ENCODE data around the gene FBXO41.

The FBXO41 gene

DNA sequence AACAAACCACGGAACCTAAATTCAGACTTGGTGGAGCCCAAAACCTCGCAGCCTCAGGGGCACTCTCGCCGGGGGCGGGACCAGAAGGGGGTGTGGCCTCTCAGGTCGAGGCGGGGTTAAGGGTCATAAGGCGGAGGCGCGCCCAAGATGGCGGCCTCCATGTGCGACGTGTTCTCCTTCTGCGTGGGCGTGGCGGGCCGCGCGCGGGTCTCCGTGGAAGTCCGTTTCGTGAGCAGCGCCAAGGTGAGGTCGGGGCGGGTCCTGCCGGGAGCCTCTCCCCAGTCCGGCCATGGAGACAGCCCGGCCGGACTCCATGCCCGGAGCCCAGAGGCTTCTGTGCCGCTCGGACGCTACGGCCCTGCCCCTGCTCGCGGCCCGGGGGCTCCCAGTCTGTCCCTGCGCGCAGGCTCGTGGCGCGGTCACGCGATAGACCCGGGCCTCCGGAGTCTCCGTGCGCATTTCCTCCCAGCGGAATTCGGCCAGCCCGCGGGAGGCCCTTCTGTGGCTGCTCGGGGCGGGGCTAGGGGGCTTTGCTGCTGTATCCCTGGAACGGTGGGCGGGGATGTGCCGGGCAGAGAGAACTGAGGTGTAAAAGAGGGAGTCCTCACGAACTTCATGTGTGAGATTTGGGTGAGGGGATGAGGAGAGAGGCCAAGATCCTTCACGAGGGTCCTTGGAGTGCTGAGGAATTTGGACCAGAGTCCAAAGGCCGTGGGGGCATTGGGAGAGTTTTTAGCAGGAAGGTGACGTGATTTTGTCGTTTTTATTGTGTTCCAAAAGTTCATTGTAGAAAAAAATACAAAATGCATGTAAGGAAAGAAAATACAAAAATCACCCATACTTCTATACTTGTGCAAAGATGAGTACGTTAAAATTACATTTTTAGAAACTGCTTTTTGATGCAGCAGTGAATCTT is 69.9 kb downstream of the FBXO41 start, which contains the start of gene SMYD5:
Gene SMYD5 (plus strand): TSS at position 126 of the 916 bp plus-strand sequence. CDS start 22 bp downstream, at position 148.
- peak in 54 of 56 donors; percentile 30 to 90 (median 72) for DNase-seq

DNA sequence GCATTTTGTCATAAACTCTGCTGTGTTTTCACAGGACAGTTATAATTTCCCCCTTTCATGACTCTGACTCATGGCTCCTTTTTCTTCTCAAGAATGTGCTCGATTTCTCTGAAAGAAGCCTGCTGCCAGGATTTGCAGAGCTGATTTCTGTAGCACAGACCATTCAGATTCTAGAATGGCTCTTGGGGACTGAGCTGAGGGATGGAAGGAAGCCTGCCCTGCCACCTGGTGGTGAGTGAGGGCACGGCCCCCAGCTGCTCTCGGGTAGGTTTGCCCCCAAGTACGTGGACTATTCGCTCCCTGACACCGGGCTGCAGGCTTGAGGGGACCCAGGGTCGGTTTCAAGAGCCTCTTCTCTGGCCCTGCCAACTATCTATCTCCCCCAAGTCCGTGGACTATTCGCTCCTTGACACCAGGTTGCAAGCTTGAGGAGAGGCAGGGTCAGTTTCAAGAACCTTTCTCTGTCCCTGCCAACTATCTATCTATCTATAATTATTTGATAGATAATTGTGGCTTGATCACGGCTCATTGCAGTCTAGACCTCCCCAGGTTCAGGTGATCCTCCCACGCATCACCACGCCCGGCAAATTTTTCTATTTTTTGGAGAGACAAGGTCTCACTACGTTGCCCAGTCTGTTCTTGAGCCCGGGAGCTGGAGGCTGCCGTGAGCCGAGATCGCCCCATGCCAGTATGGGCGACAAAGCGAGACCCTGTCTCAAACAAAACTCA is 71.7 kb downstream of the FBXO41 start:
- DNase-seq, result peak in 45 of 56 donors; percentile 7 to 78 (median 37)

DNA sequence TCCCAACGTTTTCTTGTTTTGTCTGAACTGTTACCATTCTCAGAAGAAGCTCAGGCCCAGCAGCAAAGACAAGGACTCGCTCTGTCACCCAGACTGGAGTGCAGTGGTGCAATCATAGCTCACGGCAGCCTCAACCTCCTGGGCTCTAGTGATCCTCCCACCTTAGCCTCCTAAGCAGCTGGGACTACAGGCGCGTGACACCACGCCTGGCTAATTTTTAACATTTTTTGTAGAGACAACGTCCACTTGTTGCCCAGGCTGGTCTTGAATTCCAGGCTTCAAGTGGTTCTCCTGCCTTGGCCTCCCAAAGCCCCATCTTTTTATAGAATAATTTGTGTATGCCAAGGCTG is 72.2 kb downstream of the FBXO41 start:
- no peak for DNase-seq

DNA sequence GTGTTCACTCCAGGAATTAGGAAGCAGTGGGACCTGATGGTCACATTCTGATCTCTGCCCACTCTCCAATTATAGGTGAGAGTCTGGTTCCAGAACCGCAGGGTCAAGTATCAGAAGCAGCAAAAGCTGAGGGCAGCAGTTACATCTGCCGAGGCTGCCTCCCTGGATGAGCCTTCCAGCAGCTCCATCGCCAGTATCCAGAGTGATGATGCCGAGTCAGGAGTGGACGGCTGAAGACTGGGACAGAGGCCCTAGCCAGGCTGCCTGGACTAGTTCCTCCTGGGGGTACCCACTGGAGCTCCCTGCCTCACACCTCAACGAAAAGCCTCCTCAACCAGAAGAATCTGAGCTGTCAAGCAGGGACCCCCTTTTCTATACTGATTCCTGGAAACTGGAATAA is 73.6 kb downstream of the FBXO41 start:
- DNase-seq, result no peak

DNA sequence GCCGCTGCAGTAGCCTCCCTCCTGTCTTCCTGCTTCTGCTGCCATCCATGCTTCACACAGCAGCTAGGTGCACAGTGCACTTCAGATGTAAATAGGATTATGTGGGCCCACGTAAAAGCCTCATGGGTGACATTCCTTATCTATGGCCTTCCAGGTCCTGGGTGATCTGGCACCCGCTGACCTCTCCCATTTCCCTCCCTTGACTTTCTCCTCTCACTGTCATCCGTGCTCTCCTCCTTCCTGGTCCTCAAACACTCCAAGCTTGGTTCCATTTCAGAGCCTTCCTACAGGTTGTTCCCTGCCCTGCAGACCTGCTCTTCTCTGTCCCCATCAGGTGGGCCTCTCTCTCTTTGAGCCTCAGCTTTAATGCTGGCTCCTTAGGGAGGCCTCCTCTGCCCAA is 74.3 kb downstream of the FBXO41 start:
- DNase-seq, result no peak

DNA sequence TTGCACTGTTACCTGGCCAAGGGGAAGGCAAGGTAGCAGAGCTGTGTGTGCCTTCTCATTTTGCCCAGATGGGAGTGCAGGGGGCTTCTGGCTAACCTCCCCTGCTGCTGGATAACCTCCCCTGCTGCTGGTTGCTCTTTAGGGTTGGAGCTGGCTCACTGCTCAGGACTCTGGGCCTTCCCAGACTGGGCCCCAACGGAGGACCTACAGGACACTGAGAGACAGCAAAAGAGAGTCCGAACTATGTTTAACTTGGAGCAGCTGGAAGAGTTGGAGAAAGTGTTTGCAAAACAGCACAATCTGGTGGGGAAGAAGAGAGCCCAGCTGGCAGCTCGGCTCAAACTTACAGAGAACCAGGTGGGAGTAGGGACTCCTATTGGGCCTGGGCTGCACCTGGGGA is 76.0 kb downstream of the FBXO41 start:
- no peak for DNase-seq

DNA sequence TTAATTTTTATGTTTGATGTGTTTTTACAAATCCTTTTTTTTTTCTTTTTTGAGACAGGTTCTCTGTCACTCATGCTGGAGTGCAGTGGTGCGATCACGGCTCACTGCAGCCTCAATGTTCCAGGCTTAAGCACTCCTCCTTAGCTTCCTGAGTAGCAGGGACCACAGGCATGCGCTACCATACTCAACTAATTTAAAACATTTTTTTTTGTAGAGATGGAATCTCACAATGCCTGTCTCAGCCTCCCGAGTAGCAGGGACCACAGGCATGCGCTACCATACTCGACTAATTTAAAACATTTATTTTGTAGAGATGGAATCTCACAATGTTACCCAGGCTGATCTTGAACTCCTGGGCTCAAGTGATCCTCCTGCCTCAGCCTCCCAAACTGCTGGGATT is 78.7 kb downstream of the FBXO41 start:
- DNase-seq, result no peak
